H9 (cell line): ENCODE data around the gene CDH13. TPM values are rescaled to one million over a fixed set of nuclear protein-coding genes. Genes with fewer than 3 reads are reported as not detected.

Experiments used
- DNase-seq: peaks from one replicate; pipeline ENCODE4 v3.0.0-alpha.2; 2017
- H2AFZ ChIP-seq: one replicate; pipeline ENCODE4 v1.6.1; 2013; ENCODE audit warnings: mild to moderate bottlenecking, low read length, control low read depth, moderate library complexity
- H2AK5ac ChIP-seq: 2 replicates; pipeline ENCODE4 v1.6.1; 2013; ENCODE audit warnings: low read length, control low read depth, mixed read lengths; ENCODE audit not compliant: insufficient read length
- H2BK120ac ChIP-seq: one replicate; pipeline ENCODE4 v1.6.1; 2013; ENCODE audit warnings: low read depth, mild to moderate bottlenecking, low read length, control low read depth, inconsistent platforms; ENCODE audit not compliant: poor library complexity, severe bottlenecking
- H2BK12ac ChIP-seq: 2 replicates; pipeline ENCODE4 v1.6.1; 2013; ENCODE audit warnings: low read length, control low read depth, mixed read lengths, low read depth; ENCODE audit not compliant: insufficient read length
- H2BK15ac ChIP-seq: 2 replicates; pipeline ENCODE4 v1.6.1; 2013; ENCODE audit warnings: low read depth, low read length, control low read depth
- H2BK20ac ChIP-seq: one replicate; pipeline ENCODE4 v1.6.1; 2013; ENCODE audit warnings: low read depth, mild to moderate bottlenecking, low read length, control low read depth, inconsistent platforms; ENCODE audit not compliant: poor library complexity, severe bottlenecking
- H2BK5ac ChIP-seq: 2 replicates; pipeline ENCODE4 v1.6.1; 2013; ENCODE audit warnings: low read length, control low read depth, mixed read lengths; ENCODE audit not compliant: insufficient read length
- H3K14ac ChIP-seq: 2 replicates; pipeline ENCODE4 v1.6.1; 2013; ENCODE audit warnings: low read length, control low read depth; ENCODE audit not compliant: insufficient read depth
- H3K18ac ChIP-seq: 2 replicates; pipeline ENCODE4 v1.6.1; 2013; ENCODE audit warnings: low read depth, mild to moderate bottlenecking, mixed read lengths, low read length, control low read depth; ENCODE audit not compliant: insufficient read length
- H3K23ac ChIP-seq: 2 replicates; pipeline ENCODE4 v1.6.1; 2013; ENCODE audit warnings: low read length, control low read depth, mixed read lengths, low read depth; ENCODE audit not compliant: insufficient read length
- H3K23me2 ChIP-seq: 2 replicates; pipeline ENCODE4 v1.6.1; 2013; ENCODE audit warnings: low read depth, mild to moderate bottlenecking, mixed read lengths, low read length, control low read depth; ENCODE audit not compliant: insufficient read length, poor library complexity, severe bottlenecking
- H3K27ac ChIP-seq: 2 replicates; pipeline ENCODE4 v1.5.1; 2013; ENCODE audit warnings: low read length, control low read depth, mixed read lengths, low read depth; ENCODE audit not compliant: insufficient read length
- H3K27me3 ChIP-seq: 2 replicates; pipeline ENCODE4 v1.6.1; 2013; ENCODE audit warnings: low read length, control low read depth, inconsistent platforms; ENCODE audit not compliant: insufficient read depth
- H3K4ac ChIP-seq: 2 replicates; pipeline ENCODE4 v1.6.1; 2013; ENCODE audit warnings: low read depth, mild to moderate bottlenecking, control low read depth, inconsistent platforms, low read length, moderate library complexity
- H3K4me1 ChIP-seq: 2 replicates; pipeline ENCODE4 v1.6.1; 2013; ENCODE audit warnings: low read length, control low read depth, inconsistent platforms; ENCODE audit not compliant: insufficient read depth
- H3K4me2 ChIP-seq: 2 replicates; pipeline ENCODE4 v1.6.1; 2013; ENCODE audit warnings: low read length, control low read depth, mixed read lengths; ENCODE audit not compliant: insufficient read length, insufficient read depth
- H3K56ac ChIP-seq: 2 replicates; pipeline ENCODE4 v1.6.1; 2013; ENCODE audit warnings: low read depth, mild to moderate bottlenecking, mixed read lengths, low read length, control low read depth; ENCODE audit not compliant: insufficient read length
- H3K79me1 ChIP-seq: 2 replicates; pipeline ENCODE4 v1.6.1; 2013; ENCODE audit warnings: low read depth, mild to moderate bottlenecking, moderate library complexity, low read length, control low read depth, inconsistent platforms; ENCODE audit not compliant: insufficient read depth, poor library complexity, severe bottlenecking
- H3K79me2 ChIP-seq: 2 replicates; pipeline ENCODE4 v1.6.1; 2013; ENCODE audit warnings: low read length, control low read depth, inconsistent platforms; ENCODE audit not compliant: insufficient read depth
- H3K9ac ChIP-seq: 2 replicates; pipeline ENCODE4 v1.6.1; 2013; ENCODE audit warnings: low read length, control low read depth, mixed read lengths; ENCODE audit not compliant: insufficient read length; ENCODE audit errors: extremely low read depth
- H3K9me3 ChIP-seq: one replicate; pipeline ENCODE4 v1.6.1; 2013; ENCODE audit warnings: low read depth, low read length, inconsistent platforms; ENCODE audit not compliant: control insufficient read depth
- H3T11ph ChIP-seq: one replicate; pipeline ENCODE4 v1.6.1; 2013; ENCODE audit warnings: mild to moderate bottlenecking, low read length, control low read depth, inconsistent platforms
- H4K20me1 ChIP-seq: one replicate; pipeline ENCODE4 v1.6.1; 2013; ENCODE audit not compliant: control insufficient read depth, insufficient read length, insufficient read depth
- H4K5ac ChIP-seq: 2 replicates; pipeline ENCODE4 v1.6.1; 2013; ENCODE audit warnings: low read depth, mild to moderate bottlenecking, mixed read lengths, low read length, control low read depth; ENCODE audit not compliant: insufficient read length
- H4K8ac ChIP-seq: replicated peaks from 2 replicates; pipeline ENCODE4 v1.6.1; 2013; ENCODE audit warnings: low read length, control low read depth, mixed read lengths, low read depth; ENCODE audit not compliant: insufficient read length
- H4K91ac ChIP-seq: 2 replicates; pipeline ENCODE4 v1.6.1; 2013; ENCODE audit warnings: low read depth, mild to moderate bottlenecking, moderate library complexity, mixed read lengths, low read length, control low read depth; ENCODE audit not compliant: insufficient read length
- H3K27ac Mint-ChIP-seq, 3 experiments: 2 replicates in 2 of 3; 3 replicates in 1 of 3; pipeline ENCODE4 v1.8.0; 2020 to 2021; ENCODE audit warnings: mixed read lengths in 3 of 3, mild to moderate bottlenecking in 1 of 3, moderate library complexity in 1 of 3
- H3K27me3 Mint-ChIP-seq: 2 replicates; pipeline ENCODE4 v1.8.0; 2021; ENCODE audit warnings: low read depth, mild to moderate bottlenecking, moderate library complexity, mixed read lengths
- H3K36me3 Mint-ChIP-seq, 3 experiments: 2 replicates in 2 of 3; 3 replicates in 1 of 3; pipeline ENCODE4 v1.8.0; 2020 to 2021; ENCODE audit warnings: low read depth in 3 of 3, mixed read lengths in 3 of 3; ENCODE audit not compliant: insufficient read depth in 1 of 3
- H3K4me1 Mint-ChIP-seq, 2 experiments: 2 replicates each; pipeline ENCODE4 v1.8.0; 2020; ENCODE audit warnings: mixed read lengths in 2 of 2
- H3K4me3 Mint-ChIP-seq, 2 experiments: 2 replicates in 1 of 2; 3 replicates in 1 of 2; pipeline ENCODE4 v1.8.0; 2020 to 2021; ENCODE audit warnings: mild to moderate bottlenecking in 2 of 2, mixed read lengths in 2 of 2, moderate library complexity in 1 of 2
- H3K9me3 Mint-ChIP-seq, 2 experiments: 2 replicates in 1 of 2; 3 replicates in 1 of 2; pipeline ENCODE4 v1.8.0; 2020; ENCODE audit warnings: mild to moderate bottlenecking in 2 of 2, mixed read lengths in 2 of 2, moderate library complexity in 1 of 2
- WGBS: extraction: QIAGEN DNeasy Blood & Tissue Kit; methylation state at CpG from one replicate; pipeline ENCODE4 v1.1.7; 2013; ENCODE audit warnings: missing lambda C conversion rate, low lambda C conversion rate, mixed read lengths; ENCODE audit not compliant: insufficient read length; ENCODE audit errors: extremely low coverage; 5-methylcytosine and 5-hydroxymethylcytosine counted together
- total RNA-seq: library from RNA; stranded (reverse); gene quantifications from 2 replicates; pipeline ENCODE4 v1.2.1, GENCODE V29; 2021
- TF ChIP-seq, protein P1 (sequence below): fragments of 200-600 bp; sonication (generic); conservative IDR thresholded peaks from 3 replicates; pipeline ENCODE4 v1.8.0; 2021; ENCODE audit warnings: antibody characterized with exemption, mild to moderate bottlenecking

Gene CDH13
- total RNA-seq, 1 experiment from 2014 or later = 1.5 TPM

DNA sequence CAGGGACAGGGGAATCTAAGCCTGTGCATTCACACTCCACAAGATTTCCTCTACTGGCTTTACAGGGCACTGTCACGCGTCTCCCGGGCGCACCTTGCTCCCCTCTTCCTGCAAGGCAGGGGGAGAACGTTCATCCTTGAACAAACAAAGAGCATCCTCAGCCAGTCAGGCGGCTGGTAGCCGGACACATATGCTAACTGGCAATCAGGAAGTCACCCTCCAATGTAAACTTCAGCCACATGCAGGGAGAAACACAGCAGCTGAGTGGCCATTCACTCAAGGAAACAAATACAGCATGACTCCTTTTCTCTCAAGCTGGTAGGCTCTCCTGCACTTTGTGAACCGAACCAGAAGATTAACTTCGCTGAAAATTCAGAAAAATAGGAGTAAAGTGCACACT lies 1170.2 kb downstream of the CDH13 start:
- H2BK120ac ChIP-seq = no peak overlapping the region
- H3K4me2 ChIP-seq = no peak overlapping the region
- no peak overlapping the region for H3K9ac ChIP-seq
- Mint-ChIP-seq H3K27me3 (peaks cover 3% of the 10 kb centered on the region), H3K9me3 (peaks cover 3 to 7% of the 10 kb centered on the region in 2 experiments), H3K36me3 (peaks cover 0 to 6% (median 0%) of the 10 kb centered on the region in 3 experiments; a peak in 2 of 7 replicates), H3K4me1 (peaks cover 15 to 26% of the 10 kb centered on the region in 2 experiments), H3K4me3 (no peak overlapping the region), H3K27ac (no peak overlapping the region)
- no peak overlapping the region for H4K91ac ChIP-seq
- H3K79me1 ChIP-seq = no peaks in the 10 kb centered on the region
- H3K14ac ChIP-seq = no peak overlapping the region
- H3K27me3 ChIP-seq = no peaks in the 10 kb centered on the region
- H3K79me2 ChIP-seq = no peaks in the 10 kb centered on the region
- H2AFZ ChIP-seq = no peak overlapping the region
- no peak overlapping the region for H3K23ac ChIP-seq
- no peak overlapping the region for H2AK5ac ChIP-seq
- no peak overlapping the region for H3T11ph ChIP-seq
- no peak overlapping the region for H2BK12ac ChIP-seq
- no peak overlapping the region for H2BK15ac ChIP-seq
- peaks cover 1% of the 10 kb centered on the region; the same call in 1 of the 2 replicates for H3K4me1 ChIP-seq
- H3K4ac ChIP-seq = no peak overlapping the region
- no peak overlapping the region for H4K5ac ChIP-seq
- no peaks in the 10 kb centered on the region for H3K9me3 ChIP-seq
- H2BK5ac ChIP-seq = no peak overlapping the region
- no peak overlapping the region for H3K56ac ChIP-seq
- TF ChIP-seq, protein P1, sequence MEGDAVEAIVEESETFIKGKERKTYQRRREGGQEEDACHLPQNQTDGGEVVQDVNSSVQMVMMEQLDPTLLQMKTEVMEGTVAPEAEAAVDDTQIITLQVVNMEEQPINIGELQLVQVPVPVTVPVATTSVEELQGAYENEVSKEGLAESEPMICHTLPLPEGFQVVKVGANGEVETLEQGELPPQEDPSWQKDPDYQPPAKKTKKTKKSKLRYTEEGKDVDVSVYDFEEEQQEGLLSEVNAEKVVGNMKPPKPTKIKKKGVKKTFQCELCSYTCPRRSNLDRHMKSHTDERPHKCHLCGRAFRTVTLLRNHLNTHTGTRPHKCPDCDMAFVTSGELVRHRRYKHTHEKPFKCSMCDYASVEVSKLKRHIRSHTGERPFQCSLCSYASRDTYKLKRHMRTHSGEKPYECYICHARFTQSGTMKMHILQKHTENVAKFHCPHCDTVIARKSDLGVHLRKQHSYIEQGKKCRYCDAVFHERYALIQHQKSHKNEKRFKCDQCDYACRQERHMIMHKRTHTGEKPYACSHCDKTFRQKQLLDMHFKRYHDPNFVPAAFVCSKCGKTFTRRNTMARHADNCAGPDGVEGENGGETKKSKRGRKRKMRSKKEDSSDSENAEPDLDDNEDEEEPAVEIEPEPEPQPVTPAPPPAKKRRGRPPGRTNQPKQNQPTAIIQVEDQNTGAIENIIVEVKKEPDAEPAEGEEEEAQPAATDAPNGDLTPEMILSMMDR = no peak
- no peak for DNase-seq
- no peaks in the 10 kb centered on the region for H4K20me1 ChIP-seq
- H3K18ac ChIP-seq = no peak overlapping the region
- H3K27ac ChIP-seq = no peak overlapping the region
- no peak overlapping the region for H2BK20ac ChIP-seq
- H4K8ac ChIP-seq = no peak overlapping the region
- no CpG with 5 or more reads among the region's 9 CpGs for WGBS
- H3K23me2 ChIP-seq = no peaks in the 10 kb centered on the region
